Measurements from ENCODE around the gene TRIM8. TPM values are rescaled to one million over a fixed set of nuclear protein-coding genes. Genes with fewer than 3 reads are reported as not detected.

Gene TRIM8, protein sequence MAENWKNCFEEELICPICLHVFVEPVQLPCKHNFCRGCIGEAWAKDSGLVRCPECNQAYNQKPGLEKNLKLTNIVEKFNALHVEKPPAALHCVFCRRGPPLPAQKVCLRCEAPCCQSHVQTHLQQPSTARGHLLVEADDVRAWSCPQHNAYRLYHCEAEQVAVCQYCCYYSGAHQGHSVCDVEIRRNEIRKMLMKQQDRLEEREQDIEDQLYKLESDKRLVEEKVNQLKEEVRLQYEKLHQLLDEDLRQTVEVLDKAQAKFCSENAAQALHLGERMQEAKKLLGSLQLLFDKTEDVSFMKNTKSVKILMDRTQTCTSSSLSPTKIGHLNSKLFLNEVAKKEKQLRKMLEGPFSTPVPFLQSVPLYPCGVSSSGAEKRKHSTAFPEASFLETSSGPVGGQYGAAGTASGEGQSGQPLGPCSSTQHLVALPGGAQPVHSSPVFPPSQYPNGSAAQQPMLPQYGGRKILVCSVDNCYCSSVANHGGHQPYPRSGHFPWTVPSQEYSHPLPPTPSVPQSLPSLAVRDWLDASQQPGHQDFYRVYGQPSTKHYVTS
- 44.8 and 111 TPM in 2 replicates for total RNA-seq

DNA sequence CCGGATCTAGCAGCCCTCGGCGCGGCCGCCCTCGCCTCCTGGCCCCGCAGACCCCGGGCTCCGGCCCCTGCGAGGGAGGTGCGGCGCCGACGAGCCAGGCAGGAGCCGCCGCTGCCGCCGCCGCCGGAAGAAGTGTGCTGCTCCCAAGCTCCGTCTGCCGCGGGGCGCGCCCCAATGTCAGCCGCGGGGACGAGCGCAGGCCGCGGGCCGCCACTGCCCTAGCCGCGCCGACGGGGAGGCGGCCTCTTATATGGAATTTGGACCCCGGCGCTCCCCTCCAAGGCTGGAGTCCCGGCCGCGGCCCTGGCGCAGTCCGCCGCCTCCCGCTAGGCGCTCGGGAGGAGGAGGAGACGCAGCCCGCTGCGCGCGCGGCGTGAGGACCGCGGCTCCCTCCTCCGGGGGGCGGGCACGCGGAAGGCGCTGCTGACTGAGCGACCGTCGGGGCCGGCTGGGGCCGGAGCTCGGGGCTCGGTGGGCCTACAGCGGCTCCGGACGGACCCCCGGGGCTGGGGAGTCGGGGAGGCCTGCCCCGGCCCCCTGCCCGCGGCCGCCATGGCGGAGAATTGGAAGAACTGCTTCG lies at the start of gene TRIM8:
Gene TRIM8, plus strand, starts transcription at position 414 of the 580 bp plus-strand sequence. Its CDS starts 139 bp downstream, at position 553.

Other genes with a start within 250 kb of the TRIM8 start
- 17.8 and 30.3 TPM in 2 replicates for gene NFKB2, start 248.8 kb upstream of the TRIM8 start, total RNA-seq
- gene PSD, start 225.7 kb upstream of the TRIM8 start, total RNA-seq: 0.68 and 0.71 TPM in 2 replicates
- 8.4 and 9.6 TPM in 2 replicates for gene FBXL15, start 223.6 kb upstream of the TRIM8 start, total RNA-seq
- gene CUEDC2, start 211.9 kb upstream of the TRIM8 start, total RNA-seq: 30.8 and 32.5 TPM in 2 replicates
- gene C10orf95, start 192.9 kb upstream of the TRIM8 start, total RNA-seq: 2.1 and 4.4 TPM in 2 replicates
- 69.7 and 99.2 TPM in 2 replicates for gene ACTR1A, start 141.8 kb upstream of the TRIM8 start, total RNA-seq
- 0.68 and 5.8 TPM in 2 replicates for gene SUFU, start 140.5 kb upstream of the TRIM8 start, total RNA-seq
- 5.5 and 6.5 TPM in 2 replicates for gene ARL3, start 69.9 kb downstream of the TRIM8 start, total RNA-seq
- 2.1 and 2.4 TPM in 2 replicates for gene SFXN2, start 70.2 kb downstream of the TRIM8 start, total RNA-seq
- gene WBP1L, start 99.5 kb downstream of the TRIM8 start, total RNA-seq: 26.3 and 44.1 TPM in 2 replicates
- gene CYP17A1, start 192.9 kb downstream of the TRIM8 start, total RNA-seq: not detected in 2 replicates
- 8.9 and 20.0 TPM in 2 replicates for gene BORCS7, start 209.8 kb downstream of the TRIM8 start, total RNA-seq
- 2.1 and 5.8 TPM in 2 replicates for gene AS3MT, start 225.0 kb downstream of the TRIM8 start, total RNA-seq